Endodermal cell (in vitro differentiated cells): ENCODE measurements around the gene ZNRF3. TPM values are rescaled to one million over a fixed set of nuclear protein-coding genes. Genes with fewer than 3 reads are reported as not detected.
A peak's percentile ranks its signal among the peaks of the same experiment; 100 is the strongest.

Source experiments
- DNase-seq: peaks from one replicate; pipeline ENCODE4 v3.0.0-alpha.2; 2017
- H3K27ac ChIP-seq: 2 replicates; pipeline ENCODE4 v1.5.1; 2013; ENCODE audit warnings: mild to moderate bottlenecking, low read depth, low read length, moderate library complexity
- H3K27me3 ChIP-seq: 2 replicates; pipeline ENCODE4 v1.6.1; 2013; ENCODE audit warnings: mild to moderate bottlenecking, low read length, moderate library complexity; ENCODE audit not compliant: insufficient read depth, control insufficient read depth, poor library complexity, severe bottlenecking
- H3K36me3 ChIP-seq: 2 replicates; pipeline ENCODE4 v1.7.0; 2013; ENCODE audit warnings: mild to moderate bottlenecking, low read length, moderate library complexity; ENCODE audit not compliant: control insufficient read depth, insufficient read depth
- H3K4me1 ChIP-seq: one replicate; pipeline ENCODE4 v1.7.0; 2013; ENCODE audit warnings: low read length; ENCODE audit not compliant: control insufficient read depth, insufficient read depth
- H3K4me3 ChIP-seq: 2 replicates; pipeline ENCODE4 v1.5.1; 2013; ENCODE audit warnings: mild to moderate bottlenecking, low read length, moderate library complexity
- H3K9ac ChIP-seq: 2 replicates; pipeline ENCODE4 v1.6.1; 2013; ENCODE audit warnings: mild to moderate bottlenecking, low read length, moderate library complexity; ENCODE audit not compliant: poor library complexity, severe bottlenecking; ENCODE audit errors: extremely low read depth
- H3K9me3 ChIP-seq: 2 replicates; pipeline ENCODE4 v1.6.1; 2013; ENCODE audit warnings: mild to moderate bottlenecking, low read length, moderate library complexity; ENCODE audit not compliant: control insufficient read depth
- H3K27ac Mint-ChIP-seq: 2 replicates; pipeline ENCODE4 v1.8.0; 2020; ENCODE audit warnings: mixed read lengths
- H3K27me3 Mint-ChIP-seq: 2 replicates; pipeline ENCODE4 v1.8.0; 2021; ENCODE audit warnings: mild to moderate bottlenecking, mixed read lengths; ENCODE audit not compliant: insufficient read depth
- H3K36me3 Mint-ChIP-seq: 2 replicates; pipeline ENCODE4 v1.8.0; 2020; ENCODE audit warnings: low read depth, mixed read lengths
- H3K4me1 Mint-ChIP-seq: 2 replicates; pipeline ENCODE4 v1.8.0; 2020; ENCODE audit warnings: mixed read lengths
- H3K4me3 Mint-ChIP-seq: 2 replicates; pipeline ENCODE4 v1.8.0; 2020; ENCODE audit warnings: mild to moderate bottlenecking, moderate library complexity, mixed read lengths
- H3K9me3 Mint-ChIP-seq: 2 replicates; pipeline ENCODE4 v1.8.0; 2020; ENCODE audit warnings: mild to moderate bottlenecking, mixed read lengths
- CTCF ChIP-seq: fragments of 200-600 bp; sonication (generic); conservative IDR thresholded peaks from 2 replicates; pipeline ENCODE4 v1.5.0; 2021; ENCODE audit warnings: antibody characterized with exemption, mild to moderate bottlenecking
- WGBS, 2 experiments: methylation state at CpG; one replicate each; pipeline versions ENCODE4 v1.1.5 to v1.1.7; 2013; ENCODE audit warnings: missing lambda C conversion rate in 2 of 2, mixed read lengths in 1 of 2; ENCODE audit not compliant: insufficient coverage in 1 of 2, insufficient read length in 1 of 2; 5-methylcytosine and 5-hydroxymethylcytosine counted together
- total RNA-seq, 2 donors: library from RNA; stranded (reverse); fragmentation: NEBNext Ultra II Directional in 1 of 2; extraction: Animal tissue kit (Norgen Biotek cat#: 25700) in 1 of 2; gene quantifications; 2 replicates in 1 of 2; 3 replicates in 1 of 2; pipeline ENCODE4 v1.2.1, GENCODE V29; 2021

ZNRF3 gene
- total RNA-seq, 2 donors from 2014 or later: 15.8 to 19.8 TPM

- Histone ChIP-seq H3K9ac (no peak overlapping the region), H3K27me3 (no peaks in the 10 kb centered on the region), H3K4me3 (no peak overlapping the region), H3K36me3 (no peaks in the 10 kb centered on the region), H3K27ac (no peak overlapping the region), H3K9me3 (no peaks in the 10 kb centered on the region), H3K4me1 (peaks cover 24% of the 10 kb centered on the region)
- Mint-ChIP-seq H3K4me1 (peaks cover 56% of the 10 kb centered on the region), H3K9me3 (no peaks in the 10 kb centered on the region), H3K27ac (no peak overlapping the region), H3K4me3 (no peak overlapping the region), H3K27me3 (no peaks in the 10 kb centered on the region), H3K36me3 (peaks cover 3% of the 10 kb centered on the region)
- WGBS, 2 experiments: 93 to 100% methylated on average over 2 to 5 of the region's 5 CpGs
- no peak for TF ChIP-seq CTCF
- no peak for DNase-seq
Observed at GRCh38 chr22:28909375-28909774, 26.0 kb downstream of the ZNRF3 start.

GRCh38 chr22:28910569-28911303, 27.4 kb downstream of the ZNRF3 start:
- Mint-ChIP-seq H3K27ac (peak overlapping the region; percentile 23), H3K4me3 (no peak overlapping the region), H3K9me3 (no peaks in the 10 kb centered on the region), H3K36me3 (peaks cover 3% of the 10 kb centered on the region), H3K4me1 (peaks cover 43% of the 10 kb centered on the region), H3K27me3 (no peaks in the 10 kb centered on the region)
- 91 to 93% methylated on average over 2 to 3 of the region's 3 CpGs for WGBS, 2 experiments
- no peak overlapping the region for H3K9ac ChIP-seq
- no peak overlapping the region for H3K4me3 ChIP-seq
- H3K27me3 ChIP-seq: no peaks in the 10 kb centered on the region
- TF ChIP-seq CTCF: no peak
- no peak overlapping the region for H3K27ac ChIP-seq
- no peaks in the 10 kb centered on the region for H3K9me3 ChIP-seq
- no peak for DNase-seq
- H3K36me3 ChIP-seq: no peaks in the 10 kb centered on the region
- H3K4me1 ChIP-seq: peaks cover 17% of the 10 kb centered on the region

- Histone ChIP-seq H3K9me3 (no peaks in the 10 kb centered on the region), H3K4me1 (peaks cover 13% of the 10 kb centered on the region), H3K4me3 (no peak overlapping the region), H3K27ac (peak overlapping the region; percentile 45), H3K9ac (peak overlapping the region; percentile 12), H3K27me3 (no peaks in the 10 kb centered on the region), H3K36me3 (no peaks in the 10 kb centered on the region)
- Mint-ChIP-seq H3K9me3 (no peaks in the 10 kb centered on the region), H3K27me3 (no peaks in the 10 kb centered on the region), H3K27ac (no peak overlapping the region), H3K4me3 (no peak overlapping the region), H3K4me1 (peaks cover 43% of the 10 kb centered on the region), H3K36me3 (peaks cover 3% of the 10 kb centered on the region)
- no peak for TF ChIP-seq CTCF
- DNase-seq: no peak
- WGBS, 2 experiments: 86 to 90% methylated on average over 1 to 4 of the region's 4 CpGs
Observed at GRCh38 chr22:28911304-28911690, 27.9 kb downstream of the ZNRF3 start.
